H1 (cell line): Measurements from ENCODE around the gene CMTM2. TPM values are rescaled to one million over a fixed set of nuclear protein-coding genes. Genes with fewer than 3 reads are reported as not detected.

Experiments
- CTCF ChIA-PET: fragments of 300-600 bp; sonication (Branson Sonifier 250); formaldehyde crosslinking; loops from one replicate; lab custom pipeline; 2021; ENCODE audit not compliant: partially characterized antibody; lab: Charles Lee
- POLR2A ChIA-PET: fragments of 300-600 bp; sonication (Branson Sonifier 250); formaldehyde crosslinking; loops from one replicate; lab custom pipeline; 2021; ENCODE audit warnings: inconsistent platforms; ENCODE audit not compliant: partially characterized antibody; lab: Charles Lee
- DNase-seq, 2 experiments: peaks; one replicate each; pipeline versions ENCODE4 v3.0.0 to v3.0.0-alpha.2; 2010 to 2022; ENCODE audit warnings: low spot score in 2 of 2, low read depth in 1 of 2, mixed read lengths in 1 of 2
- FAIRE-seq: peaks from 2 replicates; lab custom pipeline; 2011; peaks lifted over from hg19 to GRCh38; lab: Jason Lieb, UNC
- H2AFZ ChIP-seq: 2 replicates; pipeline ENCODE4 v1.8.1; 2012; ENCODE audit warnings: low read length, inconsistent platforms
- H2AK5ac ChIP-seq: 2 replicates; pipeline ENCODE4 v1.6.1; 2013; ENCODE audit warnings: low read depth, low read length
- H2BK120ac ChIP-seq: replicated peaks from 2 replicates; pipeline ENCODE3; 2013; ENCODE audit warnings: low read depth, low read length, inconsistent platforms
- H2BK12ac ChIP-seq: 2 replicates; pipeline ENCODE4 v1.6.1; 2013; ENCODE audit warnings: low read depth, low read length
- H2BK15ac ChIP-seq: 2 replicates; pipeline ENCODE4 v1.6.1; 2013; ENCODE audit warnings: low read length
- H2BK20ac ChIP-seq: 2 replicates; pipeline ENCODE4 v1.6.1; 2013; ENCODE audit warnings: low read length
- H2BK5ac ChIP-seq: 2 replicates; pipeline ENCODE4 v1.6.1; 2013; ENCODE audit warnings: low read depth, low read length
- H3K14ac ChIP-seq: 2 replicates; pipeline ENCODE4 v1.6.1; 2013; ENCODE audit warnings: inconsistent platforms; ENCODE audit not compliant: insufficient read length
- H3K18ac ChIP-seq: 2 replicates; pipeline ENCODE4 v1.6.1; 2013; ENCODE audit warnings: low read length; ENCODE audit errors: extremely low read depth
- H3K23ac ChIP-seq: 2 replicates; pipeline ENCODE4 v1.6.1; 2013; ENCODE audit warnings: inconsistent platforms; ENCODE audit not compliant: insufficient read length
- H3K23me2 ChIP-seq: 2 replicates; pipeline ENCODE4 v1.6.1; 2013; ENCODE audit warnings: low read depth, low read length
- H3K27ac ChIP-seq: 2 replicates; pipeline ENCODE4 v1.6.1; 2011; ENCODE audit warnings: low read depth, low read length, inconsistent platforms
- H3K27me3 ChIP-seq, 4 experiments: replicated peaks in 1 of 4; 1 replicate in 1 of 4; 2 replicates in 3 of 4; pipeline versions ENCODE4 v1.6.1 to v1.8.1; 2011 to 2013; ENCODE audit warnings: low read length in 3 of 4, mild to moderate bottlenecking in 3 of 4, inconsistent platforms in 2 of 4, mixed read lengths in 2 of 4, moderate library complexity in 1 of 4; ENCODE audit not compliant: control insufficient read depth in 3 of 4, insufficient read depth in 3 of 4; ENCODE audit errors: extremely low read depth in 1 of 4
- H3K36me3 ChIP-seq, 4 experiments: 2 replicates each; pipeline versions ENCODE4 v1.6.1 to v1.8.1; 2011 to 2013; ENCODE audit warnings: mild to moderate bottlenecking in 4 of 4, low read length in 3 of 4, moderate library complexity in 2 of 4, control low read depth in 1 of 4, inconsistent platforms in 1 of 4; ENCODE audit not compliant: insufficient read depth in 4 of 4, control insufficient read depth in 2 of 4
- H3K4ac ChIP-seq: replicated peaks from 2 replicates; pipeline ENCODE3; 2013; ENCODE audit warnings: low read length, low read depth, mixed read lengths, inconsistent platforms; ENCODE audit not compliant: insufficient read length
- H3K4me1 ChIP-seq, 4 experiments: replicated peaks in 1 of 4; 1 replicate in 1 of 4; 2 replicates in 3 of 4; pipeline versions ENCODE4 v1.6.1 to v1.8.1; 2011 to 2013; ENCODE audit warnings: low read length in 3 of 4, inconsistent platforms in 2 of 4, mixed read lengths in 1 of 4; ENCODE audit not compliant: insufficient read depth in 4 of 4, control insufficient read depth in 3 of 4
- H3K4me2 ChIP-seq, 2 experiments: 2 replicates each; pipeline versions ENCODE4 v1.6.1 to v1.8.1; 2011 to 2013; ENCODE audit warnings: low read depth in 2 of 2, low read length in 2 of 2, control low read depth in 1 of 2, inconsistent platforms in 1 of 2, mild to moderate bottlenecking in 1 of 2; ENCODE audit not compliant: insufficient read depth in 1 of 2
- H3K4me3 ChIP-seq, 4 experiments: fragments of 200-600, 300-600 bp in 1 of 4; sonication (generic), shearing (Covaris generic), sonication (Bioruptor Twin) in 1 of 4; 2 replicates each; pipeline versions ENCODE4 v1.5.1 to v1.8.1; 2011 to 2016; ENCODE audit warnings: low read length in 4 of 4, low read depth in 3 of 4, control low read depth in 2 of 4, inconsistent platforms in 2 of 4, mild to moderate bottlenecking in 2 of 4, mixed read lengths in 1 of 4, moderate library complexity in 1 of 4; ENCODE audit not compliant: insufficient read depth in 2 of 4; ENCODE audit errors: extremely low read depth in 1 of 4
- H3K56ac ChIP-seq: replicated peaks from 2 replicates; pipeline ENCODE3; 2013; ENCODE audit warnings: low read depth, mild to moderate bottlenecking, mixed read lengths, low read length, inconsistent platforms; ENCODE audit not compliant: insufficient read length
- H3K79me1 ChIP-seq: 2 replicates; pipeline ENCODE4 v1.6.1; 2013; ENCODE audit warnings: low read depth, low read length, control low read depth
- H3K79me2 ChIP-seq, 2 experiments: 2 replicates each; pipeline versions ENCODE4 v1.6.1 to v1.8.1; 2012 to 2013; ENCODE audit warnings: low read length in 2 of 2, mild to moderate bottlenecking in 2 of 2, inconsistent platforms in 1 of 2; ENCODE audit not compliant: insufficient read depth in 2 of 2, control insufficient read depth in 1 of 2
- H3K9ac ChIP-seq, 4 experiments: replicated peaks in 1 of 4; 1 replicate in 1 of 4; 2 replicates in 3 of 4; pipeline versions ENCODE4 v1.6.1 to v1.8.1; 2011 to 2013; ENCODE audit warnings: low read depth in 3 of 4, low read length in 3 of 4, control low read depth in 2 of 4, mild to moderate bottlenecking in 2 of 4, moderate library complexity in 2 of 4, inconsistent platforms in 1 of 4; ENCODE audit errors: extremely low read depth in 1 of 4
- H3K9me3 ChIP-seq, 2 experiments: 2 replicates each; pipeline versions ENCODE4 v1.6.1 to v1.8.1; 2012 to 2013; ENCODE audit warnings: mild to moderate bottlenecking in 2 of 2, moderate library complexity in 2 of 2, control low read depth in 1 of 2, inconsistent platforms in 1 of 2, low read depth in 1 of 2, low read length in 1 of 2, mixed read lengths in 1 of 2; ENCODE audit not compliant: insufficient read depth in 2 of 2
- H4K20me1 ChIP-seq, 2 experiments: replicated peaks in 1 of 2; 2 replicates each; pipeline versions ENCODE3 to v1.8.1; 2011 to 2013; ENCODE audit warnings: inconsistent platforms in 2 of 2, low read length in 2 of 2, mild to moderate bottlenecking in 1 of 2; ENCODE audit not compliant: insufficient read depth in 2 of 2, control insufficient read depth in 1 of 2
- H4K5ac ChIP-seq: 2 replicates; pipeline ENCODE4 v1.6.1; 2013; ENCODE audit warnings: low read length, low read depth, mixed read lengths, inconsistent platforms; ENCODE audit not compliant: insufficient read length
- H4K8ac ChIP-seq: 2 replicates; pipeline ENCODE4 v1.8.0; 2013; ENCODE audit warnings: mild to moderate bottlenecking, moderate library complexity, low read length, inconsistent platforms; ENCODE audit not compliant: insufficient read depth; ENCODE audit errors: extremely low read depth
- H4K91ac ChIP-seq: replicated peaks from 2 replicates; pipeline ENCODE3; 2013; ENCODE audit warnings: low read length, mixed read lengths, inconsistent platforms; ENCODE audit not compliant: insufficient read length
- CBX5 ChIP-seq: fragments of 300-800, 300-1000 bp; sonication (generic); IDR thresholded peaks from 2 replicates; pipeline ENCODE4 v1.7.1; 2016; ENCODE audit warnings: antibody characterized with exemption, low read length, low read depth
- CHD2 ChIP-seq: IDR thresholded peaks from 2 replicates; pipeline ENCODE4 v1.6.1; 2012; ENCODE audit warnings: low read length, improper control_type of control experiment
- CREB1 ChIP-seq: IDR thresholded peaks from 2 replicates; pipeline ENCODE4 v1.6.1; 2012; ENCODE audit warnings: inconsistent platforms
- HDAC6 ChIP-seq: IDR thresholded peaks from one replicate; pipeline ENCODE4 v1.7.1; 2012; ENCODE audit warnings: low read depth, mild to moderate bottlenecking, inconsistent platforms, low read length, moderate library complexity
- JUN ChIP-seq: IDR thresholded peaks from 2 replicates; pipeline ENCODE4 v1.6.1; 2011; ENCODE audit warnings: low read depth, mild to moderate bottlenecking, improper control_type of control experiment, low read length
- JUND ChIP-seq: IDR thresholded peaks from 2 replicates; pipeline ENCODE4 v1.6.1; 2011; ENCODE audit warnings: mild to moderate bottlenecking, improper control_type of control experiment, low read length
- RAD21 ChIP-seq, 2 experiments: IDR thresholded peaks in 1 of 2; conservative IDR thresholded peaks in 1 of 2; 2 replicates each; pipeline ENCODE4 v1.6.1; 2011; ENCODE audit warnings: low read depth in 2 of 2, low read length in 2 of 2, improper control_type of control experiment in 1 of 2, inconsistent platforms in 1 of 2, mild to moderate bottlenecking in 1 of 2, moderate library complexity in 1 of 2
- SIX5 ChIP-seq: IDR thresholded peaks from 2 replicates; pipeline ENCODE4 v1.6.1; 2011; ENCODE audit warnings: mild to moderate bottlenecking, low read depth, low read length
- SRF ChIP-seq: IDR thresholded peaks from 2 replicates; pipeline ENCODE4 v1.6.1; 2011; ENCODE audit warnings: mild to moderate bottlenecking, low read depth, low read length, moderate library complexity
- TAF7 ChIP-seq: optimal IDR thresholded peaks from 2 replicates; pipeline ENCODE3; 2011; ENCODE audit warnings: low read depth, mild to moderate bottlenecking, inconsistent platforms, low read length, moderate library complexity, borderline replicate concordance
- WGBS, 2 experiments: shearing (Covaris generic) in 1 of 2; methylation state at CpG; one replicate each; pipeline versions ENCODE4 v1.1.6 to v1.1.7; 2013 to 2015; ENCODE audit warnings: low lambda C conversion rate in 2 of 2, mixed read lengths in 2 of 2, inconsistent platforms in 1 of 2, low coverage in 1 of 2, missing lambda C conversion rate in 1 of 2; ENCODE audit not compliant: insufficient replicate concordance in 2 of 2, insufficient coverage in 1 of 2, insufficient read length in 1 of 2; ENCODE audit errors: extremely low coverage in 1 of 2, missing lambda C conversion rate in 1 of 2; 5-methylcytosine and 5-hydroxymethylcytosine counted together
- polyA plus RNA-seq, 7 experiments: library from polyadenylated mRNA; depleted of rRNA in 3 of 7; stranded (reverse) in 5 of 7; unstranded in 2 of 7; fragments of >200 nt in 5 of 7; fragments of 200-250 nt in 2 of 7; gene quantifications; 1 replicate in 5 of 7; 2 replicates in 1 of 7; 4 replicates in 1 of 7; pipeline versions ENCODE4 v1.2.1 to v1.2.3, GENCODE V29; 2011 to 2013; ENCODE audit warnings: missing spikeins in 2 of 7, mixed read lengths in 2 of 7
- total RNA-seq: library from RNA; stranded (reverse); fragmentation: NEBNext Ultra II Directional; extraction: Animal tissue kit (Norgen Biotek cat#: 25700); gene quantifications from 2 replicates; pipeline ENCODE4 v1.2.1, GENCODE V29; 2021
- TF ChIP-seq, protein P1 (sequence below): IDR thresholded peaks from 2 replicates; pipeline ENCODE4 v1.6.1; 2011; ENCODE audit warnings: low read depth, mild to moderate bottlenecking, low read length; ENCODE audit not compliant: insufficient read depth
- TF ChIP-seq, protein P2 (sequence below), 3 experiments: IDR thresholded peaks; 1 replicate in 2 of 3; 2 replicates in 1 of 3; pipeline versions ENCODE4 v1.5.1 to v1.6.1; 2011; ENCODE audit warnings: low read length in 3 of 3, mild to moderate bottlenecking in 3 of 3, inconsistent platforms in 2 of 3, low read depth in 1 of 3, moderate library complexity in 1 of 3; ENCODE audit not compliant: insufficient read depth in 1 of 3; ENCODE audit errors: control extremely low read depth in 1 of 3

The CMTM2 gene
- total and polyA plus RNA-seq, 2 of the 8 experiments (the other 6 are each of a cell fraction or from before 2014, with no cell fraction given) = not detected

DNA sequence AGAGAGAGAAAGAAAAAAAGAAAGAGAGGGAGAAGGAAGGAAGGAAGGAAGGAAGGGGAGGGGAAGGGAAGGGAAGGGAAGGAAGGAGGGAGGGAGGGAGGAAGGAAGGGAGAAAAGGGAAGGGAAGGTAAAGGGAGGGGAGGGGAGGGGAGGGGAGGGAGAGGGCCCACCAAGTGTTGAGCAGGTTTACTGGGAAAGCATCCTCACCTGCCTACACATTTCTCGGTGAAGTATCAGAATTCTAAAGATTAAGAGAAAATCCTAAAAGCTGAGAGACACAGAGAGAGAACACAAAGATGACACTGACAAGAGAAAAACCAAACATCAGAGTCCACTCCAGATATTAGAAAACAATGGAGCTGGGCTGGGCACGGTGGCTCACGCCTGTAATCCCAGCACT, 13.0 kb downstream of the CMTM2 start:
- Histone ChIP-seq H4K20me1 (no peaks in the 10 kb centered on the region), H3K4me3 (no peak overlapping the region), H3K23me2 (no peaks in the 10 kb centered on the region), H3K4me1 (no peaks in the 10 kb centered on the region), H3K36me3 (no peaks in the 10 kb centered on the region), H3K56ac (no peak overlapping the region), H3K23ac (no peak overlapping the region), H2BK12ac (no peak overlapping the region), H4K8ac (no peak overlapping the region), H3K4ac (no peak overlapping the region), H3K18ac (no peak overlapping the region), H2BK120ac (no peak overlapping the region), H2BK5ac (no peak overlapping the region), H2AFZ (no peak overlapping the region), H3K79me2 (no peaks in the 10 kb centered on the region), H3K14ac (no peak overlapping the region), H3K9ac (no peak overlapping the region), H3K27ac (no peak overlapping the region), H4K91ac (no peak overlapping the region), H3K9me3 (no peaks in the 10 kb centered on the region), H3K4me2 (no peak overlapping the region), H4K5ac (no peak overlapping the region), H2AK5ac (no peak overlapping the region), H2BK20ac (no peak overlapping the region), H3K79me1 (no peaks in the 10 kb centered on the region), H3K27me3 (no peaks in the 10 kb centered on the region), H2BK15ac (no peak overlapping the region)
- FAIRE-seq = no peak
- 91% methylated on average over 3 of the region's 3 CpGs; no CpG with 5 or more reads in 1 of the 2 experiments for WGBS, 2 experiments
- CTCF ChIA-PET = interaction anchor here (0.6 to 0.7 kb wide), 2 partner anchors 84 to 137 kb away, joined by 3 read pairs; no protein-coding TSS in a partner anchor
- POLR2A ChIA-PET = interaction anchor here (0.6 kb wide), 1 partner anchor 10 kb away, joined by 3 read pairs; no protein-coding TSS in a partner anchor
- no peak for DNase-seq
- TF ChIP-seq CHD2 (no peak), CBX5 (no peak), SIX5 (no peak), CREB1 (no peak), JUN (no peak), TAF7 (no peak), JUND (no peak), SRF (no peak), RAD21 (IDR thresholded peaks at IDR 0.05 in 1 of 2, conservative IDR thresholded peaks at IDR 0.05 in 1 of 2; ENCODE audit: low read depth in 2 of 2, low read length in 2 of 2) (no peak), HDAC6 (no peak)
- TF ChIP-seq, protein P1, sequence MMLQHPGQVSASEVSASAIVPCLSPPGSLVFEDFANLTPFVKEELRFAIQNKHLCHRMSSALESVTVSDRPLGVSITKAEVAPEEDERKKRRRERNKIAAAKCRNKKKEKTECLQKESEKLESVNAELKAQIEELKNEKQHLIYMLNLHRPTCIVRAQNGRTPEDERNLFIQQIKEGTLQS = no peak
- TF ChIP-seq, protein P2, sequence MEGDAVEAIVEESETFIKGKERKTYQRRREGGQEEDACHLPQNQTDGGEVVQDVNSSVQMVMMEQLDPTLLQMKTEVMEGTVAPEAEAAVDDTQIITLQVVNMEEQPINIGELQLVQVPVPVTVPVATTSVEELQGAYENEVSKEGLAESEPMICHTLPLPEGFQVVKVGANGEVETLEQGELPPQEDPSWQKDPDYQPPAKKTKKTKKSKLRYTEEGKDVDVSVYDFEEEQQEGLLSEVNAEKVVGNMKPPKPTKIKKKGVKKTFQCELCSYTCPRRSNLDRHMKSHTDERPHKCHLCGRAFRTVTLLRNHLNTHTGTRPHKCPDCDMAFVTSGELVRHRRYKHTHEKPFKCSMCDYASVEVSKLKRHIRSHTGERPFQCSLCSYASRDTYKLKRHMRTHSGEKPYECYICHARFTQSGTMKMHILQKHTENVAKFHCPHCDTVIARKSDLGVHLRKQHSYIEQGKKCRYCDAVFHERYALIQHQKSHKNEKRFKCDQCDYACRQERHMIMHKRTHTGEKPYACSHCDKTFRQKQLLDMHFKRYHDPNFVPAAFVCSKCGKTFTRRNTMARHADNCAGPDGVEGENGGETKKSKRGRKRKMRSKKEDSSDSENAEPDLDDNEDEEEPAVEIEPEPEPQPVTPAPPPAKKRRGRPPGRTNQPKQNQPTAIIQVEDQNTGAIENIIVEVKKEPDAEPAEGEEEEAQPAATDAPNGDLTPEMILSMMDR (IDR thresholded peaks at IDR 0.05; ENCODE audit: control extremely low read depth in 1 of 3, insufficient read depth in 1 of 3, low read depth in 1 of 3, low read length in 3 of 3) = no peak
